ENCODE results near the gene NFIC. TPM values are rescaled to one million over a fixed set of nuclear protein-coding genes. Genes with fewer than 3 reads are reported as not detected.

The NFIC gene
- 100 to 1,000 TPM; 102 to 236 (median 158) TPM for total RNA-seq

DNA sequence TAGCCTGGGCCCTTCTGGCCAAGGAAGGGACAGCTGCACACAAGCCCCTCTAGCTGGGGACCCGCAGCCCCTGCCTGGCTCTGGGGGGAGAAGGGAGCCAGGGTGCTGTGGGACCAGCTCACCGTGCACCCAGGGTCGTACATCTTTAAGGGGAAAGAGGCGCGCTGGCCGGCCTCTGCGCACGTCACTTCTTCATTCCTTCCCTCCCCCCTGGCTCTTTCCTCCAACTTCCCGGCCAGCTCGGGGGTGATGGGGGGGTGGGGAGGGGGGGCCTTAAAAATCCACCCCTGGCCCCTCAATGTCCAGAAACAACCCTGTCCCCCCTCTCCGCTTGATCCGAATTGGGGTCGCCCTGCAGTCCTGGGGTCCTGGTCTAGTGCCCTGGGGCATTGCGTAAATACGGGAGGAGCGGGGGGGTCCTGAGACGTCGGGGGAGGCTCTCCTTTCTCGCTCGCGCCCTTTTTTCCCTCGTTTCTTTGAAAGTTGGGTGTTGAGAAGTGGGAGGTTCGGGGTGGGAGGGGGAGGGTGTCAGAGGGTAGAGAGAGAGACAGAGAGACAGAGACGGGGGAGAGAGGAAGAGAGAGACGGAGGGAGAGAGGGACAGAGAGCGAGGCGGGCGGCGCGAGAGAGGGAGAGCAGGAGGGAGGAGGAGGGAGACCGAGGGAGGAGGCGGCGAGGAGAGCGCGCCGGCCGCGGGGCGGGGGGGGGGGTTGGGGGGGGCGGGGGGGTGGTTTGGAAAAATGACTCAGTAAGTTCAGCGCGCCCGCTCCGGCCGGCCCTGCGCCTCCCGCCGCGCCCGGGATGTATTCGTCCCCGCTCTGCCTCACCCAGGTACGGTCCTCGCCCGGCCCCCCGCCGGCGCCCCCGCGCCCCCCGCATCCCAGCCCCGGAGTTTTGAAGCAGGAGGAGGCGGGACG lies at the start of gene NFIC:
Gene NFIC, plus strand, starts transcription at position 748 of the 917 bp plus-strand sequence. Its CDS starts 54 bp downstream, at position 802.
- intact Hi-C loops (cut with DNase I; ENCODE audit: low total_unique reads) = no loop called here
- peak within 1 kb of the TSS; percentile 57 for H3K4me3 ChIP-seq (ENCODE audit: low read depth, poor library complexity, severe bottlenecking)
- DNase-seq (ENCODE audit: low spot score in 2 of 2) = peak; percentile 78 to 95
- TF ChIP-seq POLR2A (IDR thresholded peaks at IDR 0.05) = no peak
- TF ChIP-seq, protein P1, sequence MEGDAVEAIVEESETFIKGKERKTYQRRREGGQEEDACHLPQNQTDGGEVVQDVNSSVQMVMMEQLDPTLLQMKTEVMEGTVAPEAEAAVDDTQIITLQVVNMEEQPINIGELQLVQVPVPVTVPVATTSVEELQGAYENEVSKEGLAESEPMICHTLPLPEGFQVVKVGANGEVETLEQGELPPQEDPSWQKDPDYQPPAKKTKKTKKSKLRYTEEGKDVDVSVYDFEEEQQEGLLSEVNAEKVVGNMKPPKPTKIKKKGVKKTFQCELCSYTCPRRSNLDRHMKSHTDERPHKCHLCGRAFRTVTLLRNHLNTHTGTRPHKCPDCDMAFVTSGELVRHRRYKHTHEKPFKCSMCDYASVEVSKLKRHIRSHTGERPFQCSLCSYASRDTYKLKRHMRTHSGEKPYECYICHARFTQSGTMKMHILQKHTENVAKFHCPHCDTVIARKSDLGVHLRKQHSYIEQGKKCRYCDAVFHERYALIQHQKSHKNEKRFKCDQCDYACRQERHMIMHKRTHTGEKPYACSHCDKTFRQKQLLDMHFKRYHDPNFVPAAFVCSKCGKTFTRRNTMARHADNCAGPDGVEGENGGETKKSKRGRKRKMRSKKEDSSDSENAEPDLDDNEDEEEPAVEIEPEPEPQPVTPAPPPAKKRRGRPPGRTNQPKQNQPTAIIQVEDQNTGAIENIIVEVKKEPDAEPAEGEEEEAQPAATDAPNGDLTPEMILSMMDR (IDR thresholded peaks at IDR 0.05) = no peak
- 1 to 2% methylated on average over 33 to 46 of the region's 64 CpGs for WGBS, 2 donors

DNA sequence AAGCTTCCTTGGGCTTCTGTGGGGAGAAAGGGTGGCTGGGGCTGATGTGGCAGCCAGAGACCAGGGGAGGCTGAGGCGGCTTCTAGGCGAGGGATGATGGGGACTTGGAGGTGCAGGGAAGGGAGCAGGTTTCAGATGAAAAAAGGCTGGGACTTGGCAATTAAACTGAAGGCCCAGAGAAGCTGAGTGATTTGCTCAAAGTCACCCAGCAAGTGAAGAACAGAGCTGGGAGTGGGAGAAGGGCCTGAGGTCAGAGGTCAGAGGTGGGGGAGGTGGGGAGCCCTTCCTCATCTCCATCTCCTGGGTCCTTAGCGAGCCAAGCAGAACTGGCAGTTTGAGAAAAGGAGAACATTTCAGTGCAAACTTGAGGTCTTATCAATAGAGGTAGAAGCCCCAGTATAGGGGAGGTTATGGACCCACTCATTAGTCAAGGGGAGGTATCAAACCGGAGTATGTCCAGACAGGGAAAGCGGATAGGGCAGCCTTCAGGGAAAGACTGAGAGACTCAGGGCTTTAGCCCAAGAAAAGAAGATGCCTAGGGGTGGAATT lies 49.6 kb upstream of the NFIC start:
- TF ChIP-seq, protein P1 (IDR thresholded peaks at IDR 0.05) = no peak
- no peak for TF ChIP-seq POLR2A (IDR thresholded peaks at IDR 0.05)
- no peak for DNase-seq (ENCODE audit: low spot score in 2 of 2)
- WGBS, 2 donors = 79 to 83% methylated on average over 5 of the region's 5 CpGs
- H3K4me3 ChIP-seq (ENCODE audit: low read depth, poor library complexity, severe bottlenecking) = no peak overlapping the region
- intact Hi-C loops (cut with DNase I; ENCODE audit: low total_unique reads) = loop anchor here (10.0 kb wide), 1 partner anchor 298 kb away; no protein-coding TSS in a partner anchor

DNA sequence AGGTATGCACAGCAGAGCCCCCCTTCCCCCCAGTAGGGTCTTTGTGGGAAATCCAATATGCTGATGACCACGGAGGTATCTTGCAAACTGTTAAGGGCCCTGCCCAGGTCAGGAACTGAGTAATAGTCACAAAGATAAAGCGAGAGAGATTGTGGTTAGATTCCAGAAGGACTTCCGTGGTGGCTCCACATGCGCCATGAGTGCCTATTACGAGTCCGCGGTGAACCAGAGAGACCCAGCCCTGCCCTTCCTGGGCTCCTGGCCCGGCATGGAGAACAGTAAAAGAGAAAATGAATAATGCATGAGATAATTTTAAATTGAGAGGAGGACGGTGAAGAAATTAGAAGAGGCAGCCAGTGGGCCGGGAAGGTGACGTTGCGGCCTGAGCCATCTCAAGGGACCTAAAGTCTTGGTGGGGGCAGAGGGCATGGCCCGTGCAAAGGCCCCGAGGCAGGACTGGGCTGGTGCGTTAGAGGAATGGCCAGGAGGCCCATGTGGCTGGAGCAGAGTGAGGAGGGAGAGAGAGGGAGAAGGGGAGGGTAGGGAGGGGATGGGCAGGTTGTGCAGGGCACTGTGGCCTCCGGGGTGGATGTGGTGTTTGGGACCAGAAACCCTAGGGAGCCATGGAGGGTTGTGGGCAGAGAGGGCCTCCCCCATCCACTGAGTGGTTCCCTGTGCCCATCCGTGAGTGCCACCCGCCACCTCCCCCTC lies 46.6 kb upstream of the NFIC start:
- no peak overlapping the region for H3K4me3 ChIP-seq (ENCODE audit: low read depth, poor library complexity, severe bottlenecking)
- intact Hi-C loops (cut with DNase I; ENCODE audit: low total_unique reads) = loop anchor here (10.0 kb wide), 1 partner anchor 295 kb away; no protein-coding TSS in a partner anchor
- TF ChIP-seq, protein P1 (IDR thresholded peaks at IDR 0.05) = no peak
- TF ChIP-seq POLR2A (IDR thresholded peaks at IDR 0.05) = no peak
- DNase-seq (ENCODE audit: low spot score in 2 of 2) = no peak
- 32 to 38% methylated on average over 18 of the region's 18 CpGs for WGBS, 2 donors

DNA sequence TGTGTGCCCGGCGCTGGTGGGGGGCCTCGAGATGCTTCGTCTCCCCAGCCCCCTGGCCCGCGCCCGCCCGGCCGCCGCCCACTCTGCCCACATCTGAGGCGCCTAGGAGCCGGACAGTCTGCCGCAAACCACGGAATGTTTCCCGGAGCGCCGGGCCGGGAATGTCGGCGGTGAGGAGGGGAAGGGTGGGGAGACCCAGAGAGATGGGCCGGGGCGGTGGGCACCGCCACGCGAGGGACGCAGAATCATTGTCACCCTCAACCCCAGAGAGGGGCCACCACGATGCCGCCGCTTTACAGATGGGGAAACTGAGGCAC lies 46.1 kb upstream of the NFIC start:
- intact Hi-C loops (cut with DNase I; ENCODE audit: low total_unique reads) = no loop called here
- WGBS, 2 donors = 53 to 64% methylated on average over 29 of the region's 29 CpGs
- TF ChIP-seq, protein P1 (IDR thresholded peaks at IDR 0.05) = no peak
- no peak for TF ChIP-seq POLR2A (IDR thresholded peaks at IDR 0.05)
- no peak for DNase-seq (ENCODE audit: low spot score in 2 of 2)
- no peak overlapping the region for H3K4me3 ChIP-seq (ENCODE audit: low read depth, poor library complexity, severe bottlenecking)

DNA sequence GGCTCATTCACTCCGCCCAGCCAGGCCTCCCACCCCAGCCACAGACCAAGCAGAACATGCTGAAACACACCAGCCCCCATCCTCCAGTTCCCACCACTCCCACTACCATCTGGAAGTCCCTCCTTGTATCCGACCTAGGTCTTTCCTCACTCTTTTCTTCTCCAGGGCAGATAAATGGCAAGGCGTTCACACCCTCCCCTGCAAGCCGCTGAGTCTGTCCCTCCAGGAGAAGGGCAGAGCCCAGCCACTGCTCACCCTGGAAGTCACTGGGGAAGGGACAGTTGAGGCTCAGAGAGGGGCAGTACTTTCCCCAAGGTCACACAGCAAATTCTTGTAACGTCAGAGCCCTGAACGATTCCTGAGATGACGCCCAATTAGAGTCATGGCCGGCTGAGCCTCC lies 45.5 kb upstream of the NFIC start:
- WGBS, 2 donors = 49 to 64% methylated on average over 8 of the region's 8 CpGs
- no peak overlapping the region for H3K4me3 ChIP-seq (ENCODE audit: low read depth, poor library complexity, severe bottlenecking)
- intact Hi-C loops (cut with DNase I; ENCODE audit: low total_unique reads) = no loop called here
- TF ChIP-seq, protein P1 (IDR thresholded peaks at IDR 0.05) = no peak
- no peak for TF ChIP-seq POLR2A (IDR thresholded peaks at IDR 0.05)
- DNase-seq (ENCODE audit: low spot score in 2 of 2) = no peak
